GM18517 (cell line): Measurements from ENCODE around the gene ALLC.

Source experiments
- ATAC-seq: cut with Tn5 transposase; IDR thresholded peaks from one replicate; pipeline ENCODE4 v1.9.1; 2021; ENCODE audit warnings: mild to moderate bottlenecking, moderate library complexity; ENCODE audit not compliant: unreplicated experiment

ALLC gene

GRCh38 chr2:3674066-3674845 lies 16.3 kb downstream of the ALLC start:
- no peak for ATAC-seq

DNA sequence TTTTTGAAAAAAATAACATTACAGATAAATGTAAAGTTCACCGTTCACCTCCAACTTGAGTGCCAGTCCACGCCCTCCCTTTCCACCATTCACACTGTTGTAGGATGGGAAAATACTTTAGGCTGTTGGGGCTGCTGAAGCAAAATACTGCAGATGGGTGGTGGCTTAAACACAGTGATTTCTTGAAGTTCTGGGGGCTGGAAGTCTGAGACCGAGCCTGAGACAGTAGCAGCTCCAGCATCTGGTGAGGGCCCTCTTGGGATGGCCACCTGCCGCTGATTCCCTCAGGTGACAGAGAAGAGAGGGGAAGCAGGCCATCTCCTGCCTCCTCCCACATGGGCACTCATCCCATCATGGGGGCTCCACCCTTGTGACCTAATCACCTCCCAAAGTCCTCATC lies 17.7 kb downstream of the ALLC start:
- no peak for ATAC-seq

DNA sequence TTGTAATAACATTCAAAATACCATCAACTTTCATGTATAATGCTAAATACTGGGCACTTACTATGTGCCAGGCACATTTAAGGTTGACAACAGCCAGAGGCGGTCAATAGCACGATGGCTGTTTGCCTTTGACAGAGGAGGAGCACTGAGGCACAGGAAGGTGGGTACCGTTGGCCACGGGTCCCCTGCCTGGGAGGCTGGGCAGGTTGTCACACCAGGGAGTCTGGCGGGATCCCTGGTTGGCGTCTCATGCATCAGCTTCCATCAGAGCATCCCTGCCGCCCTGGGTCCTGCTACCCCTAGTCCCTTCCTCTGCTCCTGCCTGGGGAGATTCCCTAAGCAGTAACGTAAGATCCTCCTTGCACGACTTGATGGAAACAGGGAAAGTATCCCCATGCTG lies 19.4 kb downstream of the ALLC start:
- ATAC-seq = no peak

DNA sequence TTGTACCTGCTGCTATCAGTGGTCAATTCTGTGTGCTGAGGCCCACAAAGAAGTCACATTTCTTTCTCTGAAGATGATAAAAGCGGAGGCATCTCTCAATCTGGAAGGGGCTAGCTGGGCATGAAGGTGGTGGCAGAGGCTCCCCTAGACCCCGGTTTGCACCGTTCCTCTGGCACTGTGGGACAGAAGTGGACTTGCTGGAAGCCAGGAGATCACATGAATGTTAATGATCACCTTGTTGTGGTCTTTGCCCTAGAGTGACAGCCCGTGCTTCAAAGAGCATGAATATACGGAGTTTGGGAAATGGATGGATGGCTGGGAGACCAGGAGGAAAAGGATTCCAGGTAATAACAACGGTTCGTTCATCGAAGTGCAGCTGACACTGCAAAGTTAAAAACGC lies 20.2 kb downstream of the ALLC start:
- ATAC-seq = no peak

DNA sequence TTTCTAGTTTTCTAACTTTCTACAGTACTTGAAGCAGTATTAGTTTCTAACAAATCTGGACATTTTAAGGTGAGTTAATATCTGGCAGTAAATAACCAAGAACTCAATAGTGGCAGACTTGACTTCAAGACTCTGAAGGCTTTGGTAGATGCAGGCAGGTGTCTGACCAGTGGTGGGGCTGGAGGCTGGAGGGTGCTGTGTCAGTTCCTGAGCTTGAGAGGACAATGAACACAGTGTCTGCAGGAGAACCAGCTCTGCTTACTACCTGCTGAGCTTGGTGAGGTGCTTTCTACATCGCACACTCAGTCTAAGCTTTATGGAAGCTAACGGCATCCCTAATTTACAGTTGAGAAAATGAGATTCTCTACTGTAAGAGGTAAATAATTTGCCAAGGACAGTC lies 21.2 kb downstream of the ALLC start:
- ATAC-seq = no peak

- ATAC-seq = no peak
Measured at GRCh38 chr2:3679616-3680393, 21.8 kb downstream of the ALLC start.

DNA sequence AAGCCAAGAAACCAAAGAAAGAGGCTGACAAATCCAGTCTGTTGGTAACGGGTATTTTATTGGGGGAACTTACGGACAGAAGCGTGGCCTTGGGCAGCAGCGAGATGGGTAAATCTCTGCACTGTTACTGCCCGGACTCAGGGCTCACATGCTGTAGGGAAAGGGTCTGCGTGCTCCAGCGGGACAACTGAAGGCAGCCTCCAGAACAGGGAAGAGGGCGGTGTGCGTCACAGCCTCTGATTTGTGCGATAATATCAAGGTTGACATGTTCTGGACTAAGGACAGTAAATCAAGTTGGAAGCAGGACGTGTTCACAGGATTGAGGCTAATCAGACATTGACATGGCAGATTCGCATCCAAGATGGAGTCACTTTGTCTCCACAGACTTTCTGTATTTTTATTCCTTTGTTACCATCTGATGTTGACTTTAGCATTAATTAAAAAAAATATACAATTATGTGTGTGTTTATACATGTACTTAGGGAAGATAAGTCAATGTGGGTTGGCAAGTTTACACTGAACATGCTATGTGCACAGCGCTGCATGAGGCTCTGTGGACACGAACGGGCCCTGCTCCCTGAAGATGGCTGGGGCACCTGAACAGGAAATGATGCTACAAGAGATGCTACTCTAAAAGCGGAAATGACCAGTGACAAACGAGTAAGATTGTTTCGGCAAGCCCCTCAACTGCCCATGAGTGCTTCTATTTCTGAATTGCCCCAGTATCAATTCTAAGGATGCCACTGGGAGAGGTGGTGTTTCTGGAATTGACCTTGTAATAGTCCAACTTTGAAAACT lies 22.7 kb downstream of the ALLC start:
- no peak for ATAC-seq

- ATAC-seq = no peak
Measured at GRCh38 chr2:3681625-3682024, 23.6 kb downstream of the ALLC start.

DNA sequence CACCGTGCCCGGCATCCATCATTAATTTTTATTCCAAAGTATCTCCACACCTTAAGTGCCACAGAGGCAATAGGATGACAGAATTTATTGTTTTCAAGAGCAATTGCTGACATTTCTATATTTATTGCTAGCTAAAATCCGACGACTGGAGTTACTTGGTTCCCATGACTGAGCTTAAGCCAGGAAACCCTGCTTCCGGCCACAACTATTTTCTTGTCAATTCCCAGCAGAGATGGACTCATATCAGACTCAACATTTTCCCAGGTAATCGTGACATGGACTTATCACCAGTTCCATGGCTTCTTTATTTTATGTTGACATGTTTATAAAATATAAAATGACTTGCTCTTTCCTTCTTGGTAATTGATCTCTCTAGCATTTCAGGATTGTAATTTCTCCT lies 24.8 kb downstream of the ALLC start:
- no peak for ATAC-seq

DNA sequence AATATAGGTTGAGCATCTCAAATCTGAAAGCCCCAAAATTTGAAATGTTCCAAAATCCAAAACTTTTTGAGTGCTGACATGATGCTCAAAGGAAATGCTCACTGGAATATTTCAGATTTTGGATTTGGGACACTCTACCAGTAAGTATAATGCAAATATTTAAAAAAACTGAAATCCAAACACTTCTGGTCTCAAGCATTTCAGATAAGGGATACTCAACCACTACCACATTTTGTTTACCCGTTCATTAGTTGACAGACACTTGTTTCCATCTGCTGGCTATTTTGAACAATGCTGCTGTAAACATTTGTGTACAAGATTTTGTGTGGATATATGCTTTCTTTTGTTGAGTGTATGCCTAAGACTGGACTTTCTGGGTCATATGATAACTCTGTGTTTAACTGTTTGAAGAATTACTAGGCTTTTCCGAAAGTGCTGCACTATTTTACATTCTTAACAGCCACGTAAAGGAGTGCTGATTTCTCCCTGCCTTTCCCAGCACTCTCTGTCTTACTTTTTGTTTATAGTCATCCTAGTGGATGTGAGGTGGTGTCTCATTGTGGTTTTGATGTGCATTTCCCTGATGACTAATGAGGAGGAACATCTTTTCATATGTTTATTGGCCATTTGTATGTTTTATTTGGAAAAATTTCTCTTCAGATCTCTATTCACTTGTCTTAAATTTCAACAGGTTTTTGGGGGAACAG lies 25.9 kb downstream of the ALLC start:
- ATAC-seq = no peak

- no peak for ATAC-seq
Measured at GRCh38 chr2:3689998-3690748, 32.2 kb downstream of the ALLC start.

DNA sequence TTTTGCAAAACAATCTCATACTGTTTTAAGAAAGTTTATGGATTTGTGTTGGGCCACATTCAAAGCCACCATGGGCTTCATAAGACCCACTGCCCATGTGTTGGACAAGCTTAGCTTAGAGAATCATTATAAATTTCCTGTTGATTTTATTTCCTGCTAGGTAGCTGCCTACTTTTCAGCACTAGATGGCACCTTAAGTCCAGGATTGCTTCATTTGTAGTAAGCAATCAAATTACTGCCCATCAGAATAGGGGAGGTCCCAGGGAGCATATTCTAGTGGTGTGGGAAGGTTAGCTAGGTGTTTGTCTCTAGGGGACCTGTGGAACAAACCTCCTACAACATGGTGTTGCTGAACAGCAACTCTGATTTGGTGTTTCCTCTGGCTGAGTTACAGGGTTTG lies 34.4 kb downstream of the ALLC start:
- no peak for ATAC-seq

DNA sequence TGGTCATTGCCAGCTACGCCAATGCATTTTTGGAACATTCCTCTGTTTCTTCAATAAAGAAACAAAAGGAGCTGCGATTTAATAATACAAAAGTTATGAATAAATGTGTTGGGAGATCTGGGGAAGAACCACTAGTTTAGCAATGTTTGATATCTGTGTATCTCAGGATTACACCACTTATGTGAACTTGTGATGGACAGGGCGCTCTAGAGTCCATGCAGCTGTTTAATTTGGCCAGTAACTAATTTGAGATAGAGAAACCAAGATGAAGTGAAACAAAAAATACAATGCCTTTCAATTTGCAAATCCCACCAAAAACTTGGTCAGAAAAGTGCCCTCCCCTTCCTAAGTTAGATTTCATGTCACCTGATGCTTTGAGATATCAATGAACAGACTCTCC lies 38.5 kb downstream of the ALLC start:
- no peak for ATAC-seq

GRCh38 chr2:3701071-3701470 lies 43.1 kb downstream of the ALLC start:
- ATAC-seq = no peak

DNA sequence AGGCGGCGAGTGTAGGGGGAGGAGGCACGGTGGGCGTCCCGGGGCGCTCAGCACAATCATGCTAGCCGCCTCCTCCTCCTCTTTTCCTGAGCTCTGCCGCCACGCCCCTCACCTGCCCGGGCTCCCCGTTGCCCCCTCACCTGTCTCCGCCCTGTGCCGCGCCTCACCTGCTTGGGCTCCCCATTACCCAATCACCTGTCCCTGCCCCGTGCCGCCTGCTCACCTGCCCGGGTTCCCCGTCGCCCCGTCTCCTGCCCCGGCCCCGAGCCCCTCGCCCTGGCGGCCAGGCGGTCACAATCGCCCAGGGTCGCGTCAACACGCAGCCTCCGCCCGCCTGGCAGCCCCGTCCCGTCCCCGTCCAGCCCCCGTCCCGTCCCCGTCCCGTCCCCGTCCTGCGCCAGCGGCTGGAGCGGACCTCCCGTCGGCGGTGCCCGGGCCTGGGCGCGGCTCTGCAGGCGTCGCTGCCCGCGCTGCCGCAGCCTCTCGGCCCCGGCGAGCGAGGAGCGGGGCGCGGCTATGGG lies 45.3 kb downstream of the ALLC start, which contains the start of gene DCDC2C:
Gene DCDC2C (plus strand): TSS at position 340 of the 521 bp plus-strand sequence. CDS start 177 bp downstream, at position 517.
- ATAC-seq = no peak

- no peak for ATAC-seq
Measured at GRCh38 chr2:3703757-3704355, 45.9 kb downstream of the ALLC start.

GRCh38 chr2:3704692-3705091 lies 46.7 kb downstream of the ALLC start:
- ATAC-seq = no peak

DNA sequence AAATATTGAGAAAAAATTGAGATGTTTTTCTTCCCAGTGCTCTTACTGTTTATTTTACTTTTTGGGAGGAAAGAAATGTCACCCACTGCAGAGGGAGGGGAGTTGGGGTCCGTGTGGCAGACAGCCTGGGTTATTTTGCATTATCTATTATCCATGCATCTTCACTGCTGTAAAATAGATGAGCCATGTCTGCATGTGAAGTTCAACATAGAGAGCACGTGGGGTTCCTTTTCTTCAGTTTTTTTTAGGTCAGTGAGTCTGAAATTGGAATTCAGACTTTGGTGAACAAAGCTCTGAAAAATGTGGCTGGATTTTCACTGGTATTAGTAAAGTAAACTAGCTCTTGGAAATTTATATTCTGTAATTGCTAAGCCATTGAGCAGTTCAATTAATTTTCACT lies 47.8 kb downstream of the ALLC start:
- ATAC-seq = no peak

DNA sequence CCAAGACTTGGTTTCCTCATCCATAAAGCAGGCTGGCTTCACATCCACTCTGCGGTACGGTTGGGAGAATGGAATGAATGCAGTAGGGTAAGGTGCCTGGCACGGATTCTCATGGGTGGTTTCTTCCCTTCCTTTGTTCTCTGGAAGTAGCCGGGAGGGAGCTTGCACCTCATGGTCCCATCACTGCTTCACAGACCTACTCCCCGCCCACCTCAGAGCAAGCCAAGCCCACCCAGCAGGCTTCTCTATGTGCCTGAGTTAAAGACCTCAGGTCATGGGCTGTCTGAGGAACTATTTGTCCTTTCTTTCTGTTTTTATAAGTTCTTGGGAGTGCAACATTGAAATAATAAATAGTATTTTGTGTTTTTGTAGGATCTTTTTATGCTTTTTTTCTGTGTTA lies 48.9 kb downstream of the ALLC start:
- ATAC-seq = no peak

GRCh38 chr2:3708576-3708975 lies 50.6 kb downstream of the ALLC start:
- ATAC-seq = no peak
